ENCODE results near the gene FIZ1.

Gene FIZ1

GRCh38 chr19:55614711-55615542 lies 15.6 kb upstream of the FIZ1 start:
- DNase-seq: no peak

GRCh38 chr19:55613930-55614710 lies 14.8 kb upstream of the FIZ1 start:
- no peak for DNase-seq

- DNase-seq: no peak
Observed at GRCh38 chr19:55613396-55613795, 14.1 kb upstream of the FIZ1 start.

GRCh38 chr19:55611983-55612645 lies 12.8 kb upstream of the FIZ1 start:
- no peak for DNase-seq

GRCh38 chr19:55611300-55611982 lies 12.1 kb upstream of the FIZ1 start:
- peak in 1 of 56 donors; percentile 16 for DNase-seq

GRCh38 chr19:55609326-55609725 lies 10.0 kb upstream of the FIZ1 start:
- DNase-seq: no peak

GRCh38 chr19:55606817-55607216 lies 7.5 kb upstream of the FIZ1 start:
- DNase-seq: no peak

- DNase-seq: no peak
Observed at GRCh38 chr19:55606471-55606787, 7.1 kb upstream of the FIZ1 start.

GRCh38 chr19:55605637-55606470 lies 6.5 kb upstream of the FIZ1 start, which contains the start of gene ZNF865:
Gene ZNF865, plus strand, starts transcription at chr19:55605647. Its CDS starts 7,972 bp downstream, at chr19:55613619.
- peak in 48 of 56 donors; percentile 19 to 83 (median 52) for DNase-seq

GRCh38 chr19:55605207-55605636 lies 5.9 kb upstream of the FIZ1 start:
- peak in 55 of 56 donors; percentile 64 to 98 (median 92) for DNase-seq

- DNase-seq: no peak
Observed at GRCh38 chr19:55603581-55604292, 4.4 kb upstream of the FIZ1 start.

- no peak for DNase-seq
Observed at GRCh38 chr19:55603115-55603514, 3.8 kb upstream of the FIZ1 start.

- no peak for DNase-seq
Observed at GRCh38 chr19:55602104-55603001, 3.0 kb upstream of the FIZ1 start.

- no peak for DNase-seq
Observed at GRCh38 chr19:55601084-55601483, 1.8 kb upstream of the FIZ1 start.

- peak in 1 of 56 donors; percentile 37 for DNase-seq
Observed at GRCh38 chr19:55600662-55601028, 1.3 kb upstream of the FIZ1 start.

GRCh38 chr19:55599842-55600661 lies 735 bp upstream of the FIZ1 start, which contains the start of gene ZNF524:
Gene ZNF524, plus strand, starts transcription at chr19:55600288. Its CDS starts 1,825 bp downstream, at chr19:55602113.
- peak in 55 of 56 donors; percentile 77 to 99 (median 94) for DNase-seq

GRCh38 chr19:55598719-55599467 lies 424 bp downstream of the FIZ1 start:
- DNase-seq: peak in 55 of 56 donors; percentile 38 to 96 (median 91)

All from nucleus accumbens (tissue), 56 donors.